Measurements from ENCODE around the gene MEOX1. TPM values are rescaled to one million over a fixed set of nuclear protein-coding genes. Genes with fewer than 3 reads are reported as not detected.

MEOX1 gene

GRCh38 chr17:43591001-43591400, 70.7 kb downstream of the MEOX1 start:
- Histone ChIP-seq H3K18ac (ENCODE audit: low read length) (peak overlapping the region; percentile 85), H2BK15ac (replicated peaks; ENCODE audit: low read depth) (no peak overlapping the region), H3K4ac (ENCODE audit: low read depth, low read length) (no peak overlapping the region), H3K4me1 (ENCODE audit: control insufficient read depth, low read depth, low read length) (peaks cover 2% of the 10 kb centered on the region), H2BK5ac (ENCODE audit: low read length) (no peak overlapping the region), H3K27ac (ENCODE audit: low read depth, low read length) (no peak overlapping the region), H3K79me2 (ENCODE audit: control insufficient read depth, insufficient read depth, low read length) (no peaks in the 10 kb centered on the region), H3K27me3 (ENCODE audit: insufficient read depth, low read length, poor library complexity) (no peaks in the 10 kb centered on the region), H3K4me2 (ENCODE audit: low read length) (no peak overlapping the region), H3K79me1 (ENCODE audit: low read length) (no peaks in the 10 kb centered on the region), H3K4me3 (ENCODE audit: low read length) (no peak overlapping the region), H2AK5ac (ENCODE audit: low read length) (no peak overlapping the region), H3K36me3 (ENCODE audit: control insufficient read depth, insufficient read depth, low read length) (no peaks in the 10 kb centered on the region), H3K23ac (ENCODE audit: low read length) (no peak overlapping the region), H3K56ac (ENCODE audit: low read length) (peak overlapping the region; percentile 17), H4K5ac (ENCODE audit: low read length) (no peak overlapping the region), H4K8ac (ENCODE audit: low read depth, low read length) (no peak overlapping the region), H3K9ac (ENCODE audit: low read length) (no peak overlapping the region), H2BK120ac (ENCODE audit: low read depth, low read length) (no peak overlapping the region)
- no CpG with 5 or more reads among the region's 3 CpGs for WGBS (ENCODE audit: extremely low coverage, insufficient coverage, low lambda C conversion rate)
- no peak for DNase-seq

Small RNA genes lying within 50 kb of the gene (small RNA-seq; reads per million reads assigned to genes)
- not detected for gene RF00017 (ENCODE audit: insufficient read depth)
